ENCODE measurements around the gene MCM8.
"Not testable (repeated sequence)": the region's sequence is repeated elsewhere in the genome, so short reads cannot be mapped to it uniquely, and the experiment has no call there.

Gene MCM8

GRCh38 chr20:6007529-6008103 is 57.2 kb downstream of the MCM8 start:
- DNase-seq = no peak

- DNase-seq = no peak
Observed at GRCh38 chr20:6008254-6008653, 57.8 kb downstream of the MCM8 start.

- DNase-seq = no peak
Observed at GRCh38 chr20:6012179-6012578, 61.7 kb downstream of the MCM8 start.

GRCh38 chr20:6014017-6014416 is 63.6 kb downstream of the MCM8 start:
- no peak for DNase-seq

- no peak for DNase-seq
Observed at GRCh38 chr20:6014957-6015356, 64.5 kb downstream of the MCM8 start.

GRCh38 chr20:6017467-6017866 is 67.0 kb downstream of the MCM8 start:
- DNase-seq = no peak

- no peak for DNase-seq
Observed at GRCh38 chr20:6017880-6018279, 67.4 kb downstream of the MCM8 start.

GRCh38 chr20:6024768-6025167 is 74.3 kb downstream of the MCM8 start:
- DNase-seq = no peak

GRCh38 chr20:6026051-6026450 is 75.6 kb downstream of the MCM8 start:
- DNase-seq = no peak

GRCh38 chr20:6028818-6029217 is 78.4 kb downstream of the MCM8 start:
- no peak for DNase-seq

- no peak for DNase-seq
Observed at GRCh38 chr20:6029538-6029937, 79.1 kb downstream of the MCM8 start.

GRCh38 chr20:6030453-6031080 is 80.1 kb downstream of the MCM8 start:
- DNase-seq = no peak

- not testable (repeated sequence) for DNase-seq
Observed at GRCh38 chr20:6032907-6033306, 82.5 kb downstream of the MCM8 start.

GRCh38 chr20:6034134-6034969 is 83.9 kb downstream of the MCM8 start:
- no peak for DNase-seq

- DNase-seq = no peak
Observed at GRCh38 chr20:6036213-6036612, 85.8 kb downstream of the MCM8 start.

- no peak for DNase-seq
Observed at GRCh38 chr20:6037082-6037481, 86.6 kb downstream of the MCM8 start.

- no peak for DNase-seq
Observed at GRCh38 chr20:6038256-6038655, 87.8 kb downstream of the MCM8 start.

GRCh38 chr20:6039766-6040165 is 89.3 kb downstream of the MCM8 start:
- DNase-seq = no peak

GRCh38 chr20:6040540-6040939 is 90.1 kb downstream of the MCM8 start:
- DNase-seq = no peak

GRCh38 chr20:6040958-6041807 is 90.7 kb downstream of the MCM8 start:
- DNase-seq = no peak

GRCh38 chr20:6041808-6042265 is 91.4 kb downstream of the MCM8 start:
- no peak for DNase-seq

GRCh38 chr20:6044115-6044514 is 93.7 kb downstream of the MCM8 start:
- DNase-seq = no peak

- DNase-seq = no peak
Observed at GRCh38 chr20:6045566-6045965, 95.1 kb downstream of the MCM8 start.
